ENCODE measurements around the gene IGFL2.

Gene IGFL2

DNA sequence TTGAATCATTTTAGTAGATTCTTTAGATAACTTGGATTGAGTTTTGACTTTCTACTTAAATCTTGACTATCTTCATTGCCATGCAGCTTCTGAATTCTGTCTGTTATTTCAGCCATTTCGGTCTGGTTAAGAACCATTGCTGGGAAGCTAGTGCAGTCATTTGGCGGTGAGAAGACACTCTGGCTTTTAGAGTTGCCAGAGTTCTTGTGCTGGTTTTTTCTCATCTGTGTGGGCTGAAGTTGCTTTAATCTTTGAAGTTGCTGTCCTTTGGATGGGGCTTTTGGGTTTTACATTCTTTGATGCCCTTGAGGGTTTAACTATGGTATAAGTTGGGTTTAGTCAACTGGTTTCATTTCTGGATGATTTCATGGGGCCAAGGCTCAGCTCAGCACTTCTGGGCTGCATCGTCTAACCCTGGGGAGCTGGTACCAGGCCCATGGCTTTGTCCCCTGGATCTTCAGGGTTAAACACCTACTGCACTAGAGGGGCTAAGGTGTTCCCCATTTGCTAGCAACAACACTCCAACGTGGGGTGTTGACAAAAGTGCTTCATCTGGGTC lies 10.0 kb upstream of the IGFL2 start:
- Histone ChIP-seq H3K79me2 (ENCODE audit: insufficient read depth, low read length) (no peaks in the 10 kb centered on the region), H3K27me3 (ENCODE audit: insufficient read depth, low read length, poor library complexity, severe bottlenecking) (no peaks in the 10 kb centered on the region), H3K9me3 (ENCODE audit: insufficient read depth, low read depth, low read length) (no peaks in the 10 kb centered on the region), H3K9me2 (replicated peaks; ENCODE audit: low read depth, low read length) (no peaks in the 10 kb centered on the region), H3K36me3 (ENCODE audit: insufficient read depth, low read length) (no peaks in the 10 kb centered on the region), H3K4me2 (ENCODE audit: low read depth, low read length, poor library complexity, severe bottlenecking) (no peak overlapping the region), H3K9ac (ENCODE audit: low read depth, low read length, poor library complexity, severe bottlenecking) (no peak overlapping the region), H3K4me3 (ENCODE audit: low read length, poor library complexity, severe bottlenecking) (no peak overlapping the region), H3K4me1 (ENCODE audit: insufficient read depth, low read length, poor library complexity, severe bottlenecking) (no peaks in the 10 kb centered on the region), H4K20me1 (ENCODE audit: insufficient read depth, low read length, poor library complexity, severe bottlenecking) (no peaks in the 10 kb centered on the region), H2AFZ (ENCODE audit: low read length) (no peak overlapping the region), H3F3A (ENCODE audit: low read depth) (no peaks in the 10 kb centered on the region)
- TF ChIP-seq, protein P1, sequence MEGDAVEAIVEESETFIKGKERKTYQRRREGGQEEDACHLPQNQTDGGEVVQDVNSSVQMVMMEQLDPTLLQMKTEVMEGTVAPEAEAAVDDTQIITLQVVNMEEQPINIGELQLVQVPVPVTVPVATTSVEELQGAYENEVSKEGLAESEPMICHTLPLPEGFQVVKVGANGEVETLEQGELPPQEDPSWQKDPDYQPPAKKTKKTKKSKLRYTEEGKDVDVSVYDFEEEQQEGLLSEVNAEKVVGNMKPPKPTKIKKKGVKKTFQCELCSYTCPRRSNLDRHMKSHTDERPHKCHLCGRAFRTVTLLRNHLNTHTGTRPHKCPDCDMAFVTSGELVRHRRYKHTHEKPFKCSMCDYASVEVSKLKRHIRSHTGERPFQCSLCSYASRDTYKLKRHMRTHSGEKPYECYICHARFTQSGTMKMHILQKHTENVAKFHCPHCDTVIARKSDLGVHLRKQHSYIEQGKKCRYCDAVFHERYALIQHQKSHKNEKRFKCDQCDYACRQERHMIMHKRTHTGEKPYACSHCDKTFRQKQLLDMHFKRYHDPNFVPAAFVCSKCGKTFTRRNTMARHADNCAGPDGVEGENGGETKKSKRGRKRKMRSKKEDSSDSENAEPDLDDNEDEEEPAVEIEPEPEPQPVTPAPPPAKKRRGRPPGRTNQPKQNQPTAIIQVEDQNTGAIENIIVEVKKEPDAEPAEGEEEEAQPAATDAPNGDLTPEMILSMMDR (conservative IDR thresholded peaks at IDR 0.05; ENCODE audit: low read length) = no peak
- TF ChIP-seq EZH2phosphoT487 (IDR thresholded peaks at IDR 0.05; ENCODE audit: borderline replicate concordance) = no peak

DNA sequence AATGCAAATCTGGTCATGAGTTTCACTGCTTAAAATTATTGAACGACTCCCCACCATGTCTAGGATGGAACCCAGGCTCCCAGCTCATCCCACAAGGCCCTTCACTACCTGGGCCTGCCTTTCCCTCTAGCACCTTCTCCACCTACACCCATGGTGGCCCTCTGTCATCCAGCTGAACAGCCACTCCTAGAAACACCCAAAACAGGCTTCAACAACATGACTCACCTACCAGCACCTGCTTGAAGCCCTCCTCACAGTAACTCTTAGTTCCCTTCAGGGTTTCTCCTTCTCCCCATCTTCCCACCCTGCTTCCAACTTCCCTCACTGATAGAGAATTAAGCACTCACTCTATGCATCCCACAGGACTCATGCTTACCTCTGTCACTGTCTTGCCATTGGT lies 6.6 kb upstream of the IGFL2 start:
- Histone ChIP-seq H3K36me3 (ENCODE audit: insufficient read depth, low read length) (no peaks in the 10 kb centered on the region), H4K20me1 (ENCODE audit: insufficient read depth, low read length, poor library complexity, severe bottlenecking) (no peaks in the 10 kb centered on the region), H3K4me1 (ENCODE audit: insufficient read depth, low read length, poor library complexity, severe bottlenecking) (no peaks in the 10 kb centered on the region), H3K9me3 (ENCODE audit: insufficient read depth, low read depth, low read length) (no peaks in the 10 kb centered on the region), H3K9ac (ENCODE audit: low read depth, low read length, poor library complexity, severe bottlenecking) (no peak overlapping the region), H3K4me2 (ENCODE audit: low read depth, low read length, poor library complexity, severe bottlenecking) (no peak overlapping the region), H3K27me3 (ENCODE audit: insufficient read depth, low read length, poor library complexity, severe bottlenecking) (peaks cover 3% of the 10 kb centered on the region), H3F3A (ENCODE audit: low read depth) (no peaks in the 10 kb centered on the region), H3K79me2 (ENCODE audit: insufficient read depth, low read length) (no peaks in the 10 kb centered on the region), H3K9me2 (replicated peaks; ENCODE audit: low read depth, low read length) (no peaks in the 10 kb centered on the region), H2AFZ (ENCODE audit: low read length) (no peak overlapping the region), H3K4me3 (ENCODE audit: low read length, poor library complexity, severe bottlenecking) (no peak overlapping the region)
- no peak for TF ChIP-seq EZH2phosphoT487 (IDR thresholded peaks at IDR 0.05; ENCODE audit: borderline replicate concordance)
- TF ChIP-seq, protein P1 (conservative IDR thresholded peaks at IDR 0.05; ENCODE audit: low read length) = no peak

DNA sequence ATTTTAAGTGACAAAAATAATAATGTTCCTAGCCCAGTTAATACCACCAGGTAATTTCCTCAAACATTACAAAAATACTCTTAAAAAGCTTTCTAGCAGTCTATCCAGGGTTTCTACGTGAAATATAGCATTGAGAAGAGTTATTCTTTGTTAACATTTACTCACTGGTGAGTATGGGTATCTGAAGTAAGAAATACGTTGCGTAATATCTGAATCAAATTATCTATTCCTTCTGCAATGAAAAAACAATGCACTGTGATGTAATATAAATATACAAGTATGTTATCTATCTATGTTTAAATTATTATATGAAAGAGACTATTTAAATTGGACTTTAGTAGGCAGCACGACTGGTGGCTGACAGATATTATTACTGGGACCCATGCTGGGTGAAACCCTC lies 5.7 kb upstream of the IGFL2 start:
- TF ChIP-seq, protein P1 (conservative IDR thresholded peaks at IDR 0.05; ENCODE audit: low read length) = no peak
- no peak for TF ChIP-seq EZH2phosphoT487 (IDR thresholded peaks at IDR 0.05; ENCODE audit: borderline replicate concordance)
- Histone ChIP-seq H3K9ac (ENCODE audit: low read depth, low read length, poor library complexity, severe bottlenecking) (no peak overlapping the region), H3K4me2 (ENCODE audit: low read depth, low read length, poor library complexity, severe bottlenecking) (no peak overlapping the region), H3K4me1 (ENCODE audit: insufficient read depth, low read length, poor library complexity, severe bottlenecking) (no peaks in the 10 kb centered on the region), H3K9me2 (replicated peaks; ENCODE audit: low read depth, low read length) (no peaks in the 10 kb centered on the region), H3K36me3 (ENCODE audit: insufficient read depth, low read length) (no peaks in the 10 kb centered on the region), H3K4me3 (ENCODE audit: low read length, poor library complexity, severe bottlenecking) (no peak overlapping the region), H3K9me3 (ENCODE audit: insufficient read depth, low read depth, low read length) (no peaks in the 10 kb centered on the region), H3K27me3 (ENCODE audit: insufficient read depth, low read length, poor library complexity, severe bottlenecking) (peaks cover 7% of the 10 kb centered on the region), H3F3A (ENCODE audit: low read depth) (no peaks in the 10 kb centered on the region), H4K20me1 (ENCODE audit: insufficient read depth, low read length, poor library complexity, severe bottlenecking) (no peaks in the 10 kb centered on the region), H3K79me2 (ENCODE audit: insufficient read depth, low read length) (no peaks in the 10 kb centered on the region), H2AFZ (ENCODE audit: low read length) (no peak overlapping the region)
